HG03097 (cell line): ENCODE results near the gene UBD.

ENCODE experiments used
- ATAC-seq: cut with Tn5 transposase; IDR thresholded peaks from one replicate; pipeline ENCODE4 v1.9.1; 2021; ENCODE audit not compliant: unreplicated experiment, low FRiP score

The UBD gene

DNA sequence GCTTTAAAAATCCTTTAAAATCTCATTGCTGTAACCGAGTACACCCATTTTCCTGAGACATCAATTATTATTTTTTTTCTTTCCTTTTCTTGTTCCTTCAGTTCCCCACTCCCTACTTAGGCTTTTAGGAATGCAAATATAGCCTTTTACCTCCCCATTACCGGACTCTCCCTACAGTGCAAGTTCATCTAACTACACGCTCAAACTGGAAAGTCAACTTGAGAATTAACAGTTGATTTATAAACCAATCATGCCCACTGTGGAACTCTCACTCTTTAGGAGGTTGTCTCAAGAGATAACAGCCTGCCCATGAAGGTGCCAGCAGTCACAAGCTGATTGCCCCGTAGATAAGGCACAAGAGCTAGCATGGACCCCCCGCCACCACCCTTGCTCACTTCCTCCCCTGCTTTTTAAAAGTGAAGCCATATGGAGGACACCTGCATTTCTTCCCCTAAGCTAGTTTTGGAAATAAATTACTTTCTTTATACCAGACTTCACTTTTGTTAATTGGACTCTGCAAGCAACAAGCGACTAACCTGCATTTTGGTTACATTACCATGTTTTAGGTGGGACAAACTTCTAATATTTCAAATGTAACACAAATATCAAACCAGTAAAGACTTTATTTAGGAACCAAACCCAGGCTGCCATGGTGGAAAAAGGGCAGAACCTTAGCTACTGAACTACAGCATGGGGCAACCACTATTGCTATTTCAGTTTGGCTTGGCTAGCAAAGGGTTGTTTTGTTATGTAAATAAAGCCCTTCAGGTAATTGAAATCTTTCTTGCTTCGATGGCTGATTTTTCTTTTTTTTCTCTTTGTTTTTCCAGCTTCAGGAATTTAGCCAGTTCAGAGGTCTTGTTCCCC lies 34.9 kb downstream of the UBD start:
- no peak for ATAC-seq

DNA sequence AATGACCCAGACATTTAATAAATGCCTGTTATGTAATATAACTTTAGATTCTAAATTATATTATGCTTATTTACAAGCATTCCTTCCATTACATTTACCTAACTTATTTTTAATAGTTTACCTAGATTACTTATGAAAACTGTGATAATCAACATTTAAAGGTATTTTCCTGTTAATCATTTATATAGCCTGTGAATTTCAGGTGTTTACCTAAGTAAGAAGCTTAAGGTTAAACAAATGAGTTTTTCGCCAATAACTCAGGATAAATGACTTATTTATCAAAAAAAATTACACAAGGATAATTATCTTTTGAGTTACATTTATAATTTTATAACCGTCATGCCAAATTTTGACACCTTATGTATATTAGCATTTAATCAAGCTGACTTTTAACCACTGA lies 35.5 kb downstream of the UBD start:
- ATAC-seq = no peak

DNA sequence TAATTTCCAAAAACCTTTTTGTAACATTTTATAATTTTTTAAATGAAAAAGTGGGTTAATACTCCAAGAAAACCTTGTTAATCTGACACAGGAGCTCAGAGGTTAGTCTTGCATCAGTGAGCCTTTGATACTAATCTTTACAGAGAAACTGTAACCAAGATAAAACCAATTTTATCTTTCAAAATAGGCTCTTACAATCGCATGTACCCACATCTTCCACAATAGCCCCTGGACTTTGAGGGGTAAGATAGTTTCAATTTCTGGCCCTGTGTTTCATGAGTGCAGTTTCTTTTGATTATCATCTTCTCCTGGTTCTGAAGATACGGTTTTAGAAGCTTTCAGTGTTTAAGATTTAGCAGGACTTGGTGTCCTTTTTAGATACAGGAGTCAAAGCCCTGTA lies 37.3 kb downstream of the UBD start:
- no peak for ATAC-seq

DNA sequence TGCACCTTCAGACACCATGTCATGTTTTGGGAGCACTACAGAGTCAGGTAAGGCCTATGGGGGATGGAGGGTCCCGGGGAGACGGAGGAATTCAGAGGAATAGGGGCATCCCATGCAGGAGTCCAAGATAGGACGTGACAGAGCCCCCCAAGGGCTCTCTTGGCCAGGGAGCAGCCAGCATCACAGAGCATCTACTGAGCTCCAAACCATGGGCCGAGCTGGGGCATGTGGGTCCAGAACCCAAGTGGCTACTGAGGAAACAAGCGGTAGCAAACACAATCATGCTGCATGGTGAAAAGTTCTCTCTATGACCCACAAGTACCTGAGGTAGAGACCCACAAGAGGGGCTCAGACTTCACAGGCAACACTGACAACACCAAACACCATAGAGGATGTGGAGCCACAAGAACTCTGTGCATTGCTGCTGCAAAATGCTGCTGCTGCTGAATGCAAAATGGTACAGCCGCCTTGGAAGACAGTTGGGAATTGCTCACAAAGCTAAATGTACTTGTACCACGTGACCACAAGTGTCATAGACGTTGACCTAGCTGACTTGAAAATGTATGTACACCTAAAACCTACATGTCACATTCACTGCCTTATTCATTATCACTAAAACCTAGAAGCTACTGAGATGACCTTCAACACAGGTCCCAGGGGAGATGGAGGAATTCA lies 38.4 kb downstream of the UBD start:
- no peak for ATAC-seq

DNA sequence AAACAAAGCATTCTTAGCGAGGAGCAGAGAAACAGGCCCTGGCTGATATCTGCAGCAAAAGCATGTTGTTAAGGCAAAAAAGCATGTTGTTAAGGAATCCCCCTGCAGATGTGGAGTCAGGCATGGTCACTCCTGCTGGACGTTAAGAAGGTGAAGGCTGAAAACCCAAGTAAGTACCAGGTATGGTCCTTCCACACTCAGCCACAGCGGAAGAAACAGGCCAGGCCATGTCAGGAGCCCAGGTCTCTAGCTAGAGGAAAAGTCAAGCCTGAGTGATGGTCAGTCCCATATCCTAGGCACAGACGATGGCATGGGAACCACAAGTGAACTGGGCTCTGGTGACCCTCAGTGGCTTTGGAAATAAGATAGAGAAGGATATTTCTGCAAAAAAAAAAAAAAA lies 39.3 kb downstream of the UBD start:
- no peak for ATAC-seq

DNA sequence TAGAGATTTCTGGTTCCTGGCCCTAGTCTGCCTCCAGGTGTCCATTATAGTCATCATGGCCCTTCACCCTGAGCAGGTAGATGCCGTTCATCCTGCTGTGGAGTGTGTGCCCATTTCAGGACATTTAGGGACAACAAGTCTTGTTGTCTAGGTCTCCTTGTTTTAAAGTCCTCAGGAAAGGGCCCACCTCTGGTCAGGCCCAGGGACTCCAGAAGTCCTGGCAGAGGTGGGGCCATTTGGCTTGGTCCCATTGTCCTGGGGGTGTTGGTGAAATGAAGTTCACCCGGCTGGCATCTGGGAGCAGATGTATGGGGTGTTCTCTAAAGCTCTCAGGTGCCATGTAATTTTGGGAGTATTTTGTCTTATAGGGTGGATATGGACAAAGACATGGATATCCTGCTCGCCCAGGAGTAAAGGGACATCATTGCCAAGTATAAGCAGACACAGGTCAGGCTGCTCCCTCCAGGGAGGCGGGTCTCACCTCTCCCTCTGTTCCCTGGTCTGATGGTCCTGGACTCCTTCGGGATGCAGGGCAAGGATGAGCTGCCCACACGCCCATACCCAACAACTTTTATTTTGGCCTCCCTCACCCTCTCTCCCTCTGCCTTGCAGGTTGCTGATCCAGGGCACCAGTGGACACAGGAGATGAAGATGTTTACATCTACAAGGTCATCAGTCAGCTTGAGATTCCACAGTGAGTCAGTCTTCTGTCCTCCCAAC lies 40.1 kb downstream of the UBD start:
- ATAC-seq = no peak

DNA sequence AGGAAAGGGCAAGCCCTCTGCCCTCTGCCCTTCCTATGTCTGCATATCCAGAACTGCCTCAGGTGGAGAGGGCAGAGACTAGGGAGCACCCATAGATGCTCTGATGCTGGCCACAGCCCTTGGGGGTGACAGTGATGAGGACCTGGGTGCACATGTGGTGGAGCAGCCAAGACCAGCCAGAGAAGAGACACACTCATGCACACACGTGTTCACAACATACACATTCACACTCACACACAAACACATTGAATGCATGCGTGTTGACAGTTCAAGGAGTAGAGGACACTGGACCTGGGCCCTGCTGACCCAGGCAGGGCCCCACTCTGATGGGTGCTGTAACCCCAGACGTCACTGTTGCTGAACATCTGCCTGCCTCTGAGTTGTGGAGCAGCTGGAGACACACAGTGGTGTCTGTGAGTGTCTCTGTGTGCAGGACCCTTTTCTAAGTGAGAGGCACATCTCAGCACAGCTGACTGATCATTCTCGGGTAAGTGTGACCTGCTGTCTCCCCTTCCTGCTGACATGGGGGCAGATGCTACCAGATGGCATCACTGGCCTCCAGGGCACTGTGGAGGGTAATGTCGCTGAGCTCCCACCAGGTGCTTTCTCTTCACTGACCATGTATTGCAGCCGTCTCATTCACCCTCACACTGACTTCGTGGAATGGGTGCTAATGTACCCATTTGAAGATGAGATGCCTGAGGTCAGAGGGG lies 41.6 kb downstream of the UBD start:
- no peak for ATAC-seq

DNA sequence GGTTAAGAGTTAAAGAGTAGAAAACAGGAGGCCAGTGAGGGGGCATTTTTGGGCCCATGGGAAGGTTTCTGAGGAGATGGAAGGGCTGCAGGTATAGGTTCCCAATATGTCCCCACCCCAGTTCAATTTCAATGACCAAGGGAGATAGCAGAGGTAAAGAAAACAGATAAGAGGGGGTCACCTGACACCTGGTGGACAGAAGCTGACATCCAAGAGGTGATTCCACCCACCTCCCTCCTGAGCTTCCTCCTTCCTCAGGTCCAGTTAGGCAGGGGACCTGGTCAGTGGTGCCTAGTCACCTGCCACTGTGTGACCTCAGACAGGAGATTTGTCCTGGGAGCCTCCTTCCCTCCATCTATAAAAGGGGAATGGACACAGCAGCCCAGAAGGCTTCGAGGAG lies 42.3 kb downstream of the UBD start:
- no peak for ATAC-seq

DNA sequence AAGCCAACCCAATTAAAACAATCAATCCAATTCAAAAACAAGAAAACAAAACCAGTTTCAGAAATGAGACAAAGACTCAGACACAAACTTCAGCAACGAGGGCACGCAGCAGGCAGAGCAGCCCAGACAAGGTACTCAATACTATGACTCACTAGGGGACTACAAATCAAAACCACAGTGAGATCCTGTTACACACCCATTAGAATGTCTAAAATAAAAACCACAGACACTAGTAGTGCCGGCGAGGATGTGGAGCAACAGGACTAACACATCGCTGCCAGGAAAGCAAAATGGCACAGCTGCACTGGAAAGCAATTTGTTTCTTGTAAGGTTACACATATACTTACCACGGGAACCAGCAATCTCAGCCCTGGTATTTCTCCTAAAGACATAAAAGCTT lies 43.4 kb downstream of the UBD start:
- no peak for ATAC-seq

DNA sequence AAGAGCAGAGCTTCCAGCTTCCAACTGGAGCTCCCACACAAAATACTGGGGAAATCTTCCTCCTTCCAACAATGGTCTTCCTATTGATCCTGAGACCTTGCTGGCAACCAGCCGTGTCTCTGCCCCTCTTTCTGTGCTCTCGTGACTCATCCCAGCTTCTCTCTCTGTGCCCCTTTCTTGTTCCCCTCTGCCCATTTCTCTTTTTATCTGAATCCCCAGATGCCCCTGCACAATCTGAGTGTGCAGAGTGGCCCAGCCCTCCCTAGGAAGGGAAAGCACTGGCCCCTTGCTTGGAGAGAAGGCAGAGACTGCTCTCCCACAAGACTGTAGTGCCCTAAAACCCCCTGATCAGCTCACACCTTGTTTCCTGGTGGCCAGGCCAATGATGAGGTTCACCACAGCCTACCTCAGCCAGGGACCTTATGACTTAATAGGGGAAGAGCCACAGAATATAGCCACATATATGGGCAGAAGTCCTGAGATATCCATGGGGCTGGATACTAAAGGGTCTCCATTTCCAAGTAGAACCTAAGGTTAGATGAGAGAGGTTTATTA lies 48.7 kb downstream of the UBD start:
- ATAC-seq = no peak

DNA sequence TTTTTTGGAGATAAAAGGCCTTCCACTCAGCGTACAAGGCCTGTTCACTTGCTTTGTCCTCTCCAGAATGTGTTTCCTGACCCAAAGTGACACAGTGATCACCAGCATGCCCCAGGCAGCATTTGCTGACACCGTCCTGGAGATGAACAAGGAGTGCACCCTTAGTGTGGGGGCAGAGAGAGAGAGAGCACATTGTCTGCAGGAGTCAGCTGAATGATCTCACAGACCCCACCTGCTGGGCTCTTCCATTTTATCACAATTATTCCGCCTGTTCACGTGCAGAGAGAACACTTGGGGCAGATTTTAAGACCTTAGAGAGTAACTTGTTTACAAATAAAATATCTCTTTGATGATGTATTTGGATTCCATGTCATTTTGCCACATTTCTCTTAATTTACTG lies 49.3 kb downstream of the UBD start:
- no peak for ATAC-seq

DNA sequence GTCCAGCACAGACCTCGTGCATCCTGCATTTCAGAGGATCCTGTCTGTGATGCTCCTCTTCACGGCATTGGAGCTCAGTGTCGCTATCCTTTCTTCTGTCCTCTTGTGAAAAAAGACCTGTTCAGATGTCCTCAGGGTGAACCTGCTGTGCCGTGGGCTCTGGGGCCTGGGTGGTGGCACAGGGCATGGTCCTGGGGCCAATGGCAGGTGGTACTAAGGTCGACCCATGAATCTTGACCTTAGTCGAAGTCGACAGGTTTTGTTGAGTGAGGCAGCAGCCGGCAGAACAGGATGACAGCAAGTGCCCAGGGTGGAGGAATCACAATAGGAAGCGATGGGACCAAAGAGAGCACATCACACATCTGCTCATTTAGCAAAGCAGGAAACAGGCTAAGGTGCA lies 49.8 kb downstream of the UBD start:
- ATAC-seq = no peak

DNA sequence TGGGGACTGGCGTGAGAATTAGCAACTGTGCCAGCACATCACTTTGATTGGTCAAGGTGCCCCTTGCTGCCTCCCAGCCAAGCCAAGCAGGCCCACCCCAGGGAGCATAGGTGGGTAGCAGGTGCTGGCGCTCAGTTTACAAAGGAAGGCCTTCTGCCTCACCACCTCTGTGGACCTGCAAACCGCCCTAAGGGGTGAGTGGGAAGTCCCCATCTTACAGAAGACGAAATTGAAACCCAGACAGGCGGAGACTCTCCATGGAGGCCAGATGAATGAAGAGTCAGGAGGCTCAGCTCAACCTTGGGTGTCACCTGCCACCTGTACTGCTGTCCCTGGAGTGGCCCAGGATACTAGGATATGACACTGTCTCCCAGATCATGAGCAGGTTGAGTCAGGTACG lies 50.3 kb downstream of the UBD start:
- no peak for ATAC-seq

DNA sequence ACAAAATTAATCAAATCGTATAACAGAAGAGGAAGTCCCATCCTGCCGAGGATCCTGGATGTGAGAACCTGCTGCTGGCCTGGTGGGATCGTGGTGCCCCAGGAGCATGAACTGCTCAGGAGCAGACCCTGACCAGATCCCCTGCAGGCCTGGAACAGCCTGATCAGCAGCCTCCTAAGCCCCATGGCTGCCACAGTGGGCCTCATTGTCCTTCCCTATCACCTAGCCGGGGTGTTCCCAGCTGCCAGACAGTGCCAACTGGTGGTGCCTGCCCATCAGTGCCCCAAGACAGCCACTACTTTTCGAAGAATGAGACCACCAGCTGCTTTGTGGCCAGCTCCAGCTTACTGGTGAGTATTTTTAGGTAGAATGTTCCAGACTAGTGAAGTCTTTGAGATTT lies 52.2 kb downstream of the UBD start:
- no peak for ATAC-seq

DNA sequence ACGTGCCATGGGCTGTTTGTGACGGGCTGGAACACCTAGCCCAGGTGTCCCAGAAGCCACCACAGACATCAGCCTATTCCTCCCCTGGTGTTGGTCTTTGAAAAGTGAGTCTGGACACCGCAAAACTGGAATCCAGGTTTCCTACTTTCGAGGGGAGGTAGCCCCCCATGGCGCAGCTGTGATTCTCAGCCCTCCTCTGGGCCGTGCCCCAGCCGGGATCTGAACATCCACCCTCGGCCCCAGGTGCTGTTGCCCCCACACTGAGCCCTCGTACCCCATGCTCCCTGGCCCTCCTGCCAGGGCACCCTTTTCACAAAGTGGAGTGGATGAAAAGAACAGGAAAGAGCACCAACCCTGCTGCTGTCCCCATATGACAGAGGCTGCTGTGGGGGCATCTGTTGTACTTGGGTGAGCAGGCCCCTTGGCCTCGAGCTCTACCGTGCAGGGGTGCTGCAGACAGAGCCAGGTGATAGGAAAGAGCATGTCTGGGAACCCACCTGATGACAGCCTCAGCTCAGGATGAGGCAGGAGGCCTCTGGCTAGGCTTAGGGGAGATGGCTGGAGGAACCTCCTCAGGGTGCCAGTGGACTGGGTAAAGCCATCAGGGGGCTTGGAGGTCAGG lies 53.0 kb downstream of the UBD start:
- no peak for ATAC-seq

DNA sequence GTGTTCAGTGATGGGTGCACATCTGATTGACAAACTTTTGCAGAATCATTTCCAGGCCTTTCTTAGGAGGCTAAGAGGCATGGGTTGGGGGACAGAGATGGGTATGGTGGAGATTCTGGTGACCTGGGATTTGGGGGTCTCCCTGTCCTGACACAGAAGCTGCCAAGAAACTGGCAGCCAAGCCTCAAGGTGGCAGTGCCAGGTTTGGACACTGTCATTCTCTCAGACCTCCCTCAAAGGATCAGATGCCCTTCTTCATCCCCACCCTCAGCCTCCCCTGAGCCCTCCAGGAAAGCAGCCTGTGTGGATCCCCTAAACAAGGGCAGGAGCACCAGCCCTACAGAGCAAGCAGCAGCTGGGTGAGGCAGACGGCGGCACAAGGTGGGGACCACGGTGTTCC lies 53.7 kb downstream of the UBD start:
- no peak for ATAC-seq
